HG03575 (cell line): Measurements from ENCODE around the gene CRYGS.
"Not testable (repeated sequence)": the region's sequence is repeated elsewhere in the genome, so short reads cannot be mapped to it uniquely, and the experiment has no call there.

Source experiments
- ATAC-seq: cut with Tn5 transposase; IDR thresholded peaks from one replicate; pipeline ENCODE4 v1.9.1; 2021; ENCODE audit not compliant: unreplicated experiment, insufficient number of reproducible peaks, low FRiP score; ENCODE audit errors: extremely low read depth

CRYGS gene

DNA sequence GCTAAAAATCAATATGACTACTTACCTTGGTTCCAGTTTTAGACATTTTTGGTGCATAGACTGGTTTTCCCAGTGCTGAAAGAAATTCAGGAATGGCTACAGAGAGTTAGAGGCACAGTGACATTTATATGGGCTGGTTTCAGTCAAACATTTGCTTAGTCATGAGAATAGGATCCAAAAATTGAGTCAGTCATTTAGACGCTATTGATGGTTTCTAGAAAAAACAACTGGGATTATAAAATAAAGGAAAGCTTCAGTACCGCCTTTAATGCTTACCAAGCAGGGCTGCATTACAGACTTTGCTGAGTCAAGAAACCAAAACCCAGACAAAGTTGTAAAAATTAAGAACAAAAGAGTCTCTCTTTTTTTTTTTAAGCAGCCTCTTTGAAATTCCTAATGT lies at the start of gene CRYGS:
Gene CRYGS, minus strand, starts transcription at position 100 of the 400 bp plus-strand sequence. Its CDS starts 54 bp downstream, at position 46.
- no peak for ATAC-seq

DNA sequence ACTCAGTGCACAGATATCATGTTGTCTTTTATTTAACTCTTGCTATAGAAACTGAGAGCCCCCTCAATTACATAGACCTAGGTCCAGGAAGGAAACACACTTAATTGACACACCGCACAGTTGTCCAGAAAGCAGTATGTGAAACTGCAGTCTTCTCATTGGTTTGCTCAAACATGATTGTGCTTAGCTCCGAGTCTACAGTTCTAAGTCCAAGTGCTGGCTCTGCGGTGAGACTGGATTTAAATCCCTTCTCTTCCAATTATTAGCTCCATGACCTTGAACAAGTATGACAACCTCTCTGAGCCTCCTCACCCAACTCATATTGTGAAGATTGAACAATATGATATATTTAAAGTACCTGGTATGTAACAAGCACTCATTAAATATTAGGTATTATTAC lies 49.7 kb upstream of the CRYGS start:
- ATAC-seq: no peak

DNA sequence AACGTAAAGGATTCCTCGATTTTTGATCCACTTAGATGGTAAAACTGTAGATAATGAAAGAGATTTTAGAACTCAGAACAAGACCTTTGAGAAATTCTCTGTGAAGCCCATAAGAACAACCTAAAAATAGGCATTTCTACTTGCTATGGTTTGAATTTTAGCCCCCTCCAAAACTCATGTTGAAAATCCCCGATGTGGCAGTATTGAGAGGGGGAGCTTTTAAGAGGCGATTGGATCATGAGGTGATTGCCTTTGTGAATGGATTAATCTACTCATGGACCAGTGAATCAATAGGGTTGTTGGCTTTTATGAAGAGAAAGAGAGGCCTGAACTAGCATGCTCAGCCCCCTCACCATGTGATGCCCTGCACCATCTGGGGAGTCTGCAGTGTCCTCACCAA lies 48.5 kb upstream of the CRYGS start:
- no peak for ATAC-seq

DNA sequence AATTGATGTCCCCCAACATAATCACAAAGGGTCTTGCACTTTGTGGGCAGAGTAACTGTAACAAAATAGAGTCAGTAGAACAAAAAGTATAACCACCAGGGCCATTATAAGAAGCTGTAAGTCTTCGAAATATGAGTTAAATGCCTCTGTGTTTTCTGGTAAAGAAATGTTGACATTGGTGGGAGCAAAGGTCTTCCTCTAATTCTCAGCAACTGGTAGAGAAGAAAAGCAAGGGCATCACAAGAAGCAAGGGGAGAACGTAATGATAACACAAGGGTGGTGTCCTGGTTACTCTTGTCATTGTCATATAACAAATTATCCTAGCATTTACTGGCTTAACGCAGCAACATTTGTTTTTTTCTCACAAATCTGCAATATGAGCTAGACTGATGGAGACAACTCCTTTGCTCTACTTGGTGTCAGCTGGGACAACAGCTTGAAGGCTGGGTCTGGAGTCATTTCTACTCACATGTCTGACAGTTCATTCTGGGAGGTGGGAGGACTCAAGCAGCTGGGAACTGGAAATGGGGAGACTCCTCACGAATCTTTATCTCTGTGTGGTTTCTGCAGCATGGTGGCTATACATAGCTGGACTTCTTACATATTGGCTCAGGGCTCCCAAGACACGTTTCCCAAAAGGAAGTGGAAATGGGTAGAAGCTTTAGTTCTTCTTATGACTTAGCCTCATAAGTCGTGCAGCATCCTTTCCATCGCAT lies 46.6 kb upstream of the CRYGS start:
- no peak for ATAC-seq

DNA sequence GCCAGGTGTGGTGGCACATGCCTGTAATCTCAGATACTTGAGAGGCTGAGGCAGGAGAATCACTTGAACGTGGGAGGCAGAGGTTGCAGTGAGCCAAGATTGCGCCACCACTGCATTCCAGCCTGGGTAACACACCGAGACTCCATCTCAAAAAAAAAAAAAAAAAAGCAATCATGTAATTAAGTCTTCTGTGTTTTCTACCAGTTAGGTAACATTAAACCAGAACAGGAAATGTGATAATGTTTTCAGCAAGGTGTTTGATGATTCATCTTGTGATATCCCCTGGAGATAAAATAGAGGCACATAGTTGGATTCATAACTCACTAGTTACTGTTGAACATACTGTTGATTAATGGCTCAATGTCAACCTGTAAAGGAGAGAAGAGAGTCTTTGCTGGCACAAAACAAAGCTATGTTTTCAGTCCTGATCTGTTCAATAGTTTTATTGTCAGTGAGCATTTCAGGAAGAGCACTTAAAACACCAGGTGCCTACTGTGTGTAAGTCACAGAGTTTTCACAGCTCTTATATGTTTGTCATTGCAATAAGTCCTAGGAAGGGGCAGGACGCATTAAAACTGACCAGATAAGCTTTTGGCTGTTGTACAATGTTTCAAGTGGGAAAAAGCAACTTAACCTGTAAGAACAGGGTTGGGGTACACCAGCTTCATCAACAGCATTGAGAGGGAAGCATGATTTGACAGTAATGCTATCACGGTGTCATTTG lies 45.8 kb upstream of the CRYGS start:
- ATAC-seq: no peak

DNA sequence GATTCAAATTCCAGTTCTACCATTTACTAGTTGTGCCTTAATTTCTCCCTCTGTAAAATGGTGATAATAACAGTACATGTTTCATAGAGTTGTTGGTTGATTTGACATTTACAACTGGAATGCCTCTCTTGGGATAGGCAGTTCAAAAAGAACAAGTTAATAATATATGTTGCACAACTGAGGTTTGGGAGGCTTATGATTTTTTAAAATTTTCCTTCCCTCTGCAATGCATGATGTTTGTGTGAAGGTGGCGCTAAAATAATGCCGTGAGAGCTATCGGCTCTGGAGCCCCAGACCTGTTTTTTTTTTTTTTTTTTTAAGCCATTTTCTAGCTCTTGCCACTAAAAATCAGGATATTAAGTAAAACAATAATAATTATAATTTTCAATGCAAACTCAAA lies 44.9 kb upstream of the CRYGS start:
- no peak for ATAC-seq

DNA sequence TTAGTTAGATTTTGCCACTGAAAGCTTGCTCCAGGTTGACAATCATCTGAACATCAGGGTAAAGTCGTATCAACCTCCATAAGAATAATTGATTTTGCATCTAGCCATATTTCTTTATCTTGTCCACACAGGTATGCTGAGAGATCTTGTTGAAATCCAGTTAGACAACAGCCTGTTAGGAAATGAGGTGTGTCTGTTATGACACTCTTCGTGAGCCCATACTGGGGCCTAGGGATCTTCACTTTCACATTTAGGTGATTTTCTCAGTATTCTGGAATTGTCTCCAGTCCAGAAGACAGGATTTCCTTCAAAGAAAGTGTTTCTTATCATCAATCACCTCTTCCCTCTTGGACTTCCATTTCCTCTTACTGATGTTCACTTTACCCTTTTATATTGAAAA lies 44.5 kb upstream of the CRYGS start:
- ATAC-seq: no peak

DNA sequence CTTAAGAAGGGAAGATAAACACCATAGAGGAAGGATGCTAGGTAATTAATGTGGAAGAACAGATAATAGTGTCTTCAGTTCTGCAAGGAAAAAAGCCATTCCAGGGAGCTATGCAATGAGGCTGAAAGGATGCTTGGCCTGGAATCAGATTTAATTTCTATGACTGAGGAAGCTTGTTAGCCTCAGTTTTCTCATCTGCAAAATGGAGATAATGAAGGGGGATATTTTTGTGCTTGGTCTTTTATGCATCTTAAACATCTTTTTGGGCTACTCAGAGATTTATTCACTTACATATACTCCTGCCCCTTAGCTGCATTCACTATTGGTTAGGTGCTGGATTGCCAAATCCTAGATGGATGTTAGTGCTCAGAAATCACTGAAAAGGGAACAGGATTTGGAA lies 43.0 kb upstream of the CRYGS start:
- no peak for ATAC-seq

DNA sequence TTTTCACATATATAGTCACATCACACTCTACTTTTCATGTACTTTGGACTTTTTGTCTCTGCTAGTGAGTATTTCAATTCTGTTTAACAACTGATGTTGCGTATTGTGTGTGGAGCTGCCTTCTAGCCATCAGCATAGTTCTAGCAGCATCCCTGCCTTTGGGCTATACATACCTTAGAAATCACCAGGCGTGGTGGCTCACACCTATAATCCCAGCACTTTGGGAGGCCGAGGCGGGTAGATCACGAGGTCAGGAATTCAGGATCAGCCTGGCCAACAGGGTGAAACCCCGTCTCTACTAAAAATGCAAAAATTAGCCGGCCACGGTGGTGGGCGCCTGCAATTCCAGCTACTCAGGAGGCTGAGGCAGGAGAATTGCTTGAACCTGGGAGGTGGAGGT lies 42.1 kb upstream of the CRYGS start:
- ATAC-seq: not testable (repeated sequence)

DNA sequence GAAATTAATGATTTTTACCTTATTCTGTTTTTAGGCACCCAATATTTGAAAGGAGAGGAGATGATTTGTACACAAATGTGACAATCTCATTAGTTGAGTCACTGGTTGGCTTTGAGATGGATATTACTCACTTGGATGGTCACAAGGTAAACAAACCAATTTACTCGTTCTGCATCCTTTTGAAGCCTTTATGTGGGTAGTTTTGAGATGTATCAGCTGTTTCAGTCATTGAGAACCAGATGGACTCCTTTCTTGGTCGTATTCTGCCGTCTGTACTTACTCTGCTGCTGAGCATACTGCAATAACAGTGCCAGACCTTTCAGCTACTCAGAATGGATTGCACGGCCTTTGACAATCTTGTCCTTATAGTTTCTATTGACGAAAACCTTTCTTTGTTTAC lies 39.7 kb upstream of the CRYGS start:
- ATAC-seq: no peak

DNA sequence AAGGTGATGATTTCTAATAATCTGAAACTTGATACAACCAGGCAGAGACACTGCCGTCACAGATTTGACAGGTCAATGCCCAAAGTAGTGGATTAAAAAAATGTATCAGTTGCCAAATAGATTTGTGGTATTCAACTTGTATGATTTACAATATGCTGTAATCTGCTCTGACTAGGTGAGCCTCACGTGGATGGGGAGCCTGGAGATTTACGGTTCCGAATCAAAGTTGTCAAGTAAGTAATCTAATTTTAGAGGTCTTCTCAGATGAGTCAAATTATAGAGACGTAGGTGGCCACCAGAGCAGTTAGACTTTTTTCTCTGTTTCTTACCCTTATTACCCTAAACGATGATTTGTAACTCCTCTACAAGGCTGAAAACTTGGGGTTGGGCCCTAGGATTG lies 38.4 kb upstream of the CRYGS start:
- no peak for ATAC-seq

DNA sequence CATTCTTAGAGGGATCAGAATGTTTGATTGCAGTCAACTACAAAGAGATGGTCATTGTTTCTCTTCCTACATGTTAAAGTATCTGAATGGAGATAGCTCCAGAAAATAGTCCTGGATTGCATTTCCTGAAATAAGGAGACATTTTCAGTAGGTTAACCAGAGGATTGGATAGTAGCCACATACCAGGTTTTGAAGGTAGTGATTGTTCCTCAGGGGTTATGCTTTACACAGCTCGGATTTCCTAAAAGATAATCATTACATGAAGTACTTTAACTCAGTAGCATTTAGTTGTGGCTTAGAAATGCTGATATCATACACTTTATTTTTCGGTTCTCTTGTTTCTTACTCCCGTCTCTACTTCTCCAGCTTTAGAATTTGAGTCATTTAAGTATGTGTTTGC lies 36.6 kb upstream of the CRYGS start:
- ATAC-seq: no peak

DNA sequence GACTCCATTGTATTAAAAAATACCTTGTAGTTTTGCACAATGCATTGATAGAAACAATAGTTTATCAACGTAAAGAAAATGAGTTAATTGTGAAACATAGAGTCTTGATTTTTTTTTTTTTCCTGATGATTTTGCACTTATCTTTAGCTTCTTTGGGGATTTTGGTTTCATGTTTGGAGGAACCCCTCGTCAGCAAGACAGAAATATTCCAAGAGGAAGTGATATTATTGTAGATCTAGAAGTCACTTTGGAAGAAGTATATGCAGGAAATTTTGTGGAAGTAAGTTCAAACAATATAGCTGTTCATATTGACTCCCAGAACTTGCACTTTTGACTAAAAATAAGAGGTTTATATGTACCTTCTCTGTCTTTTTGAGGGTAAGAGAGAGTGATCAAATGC lies 33.3 kb upstream of the CRYGS start:
- no peak for ATAC-seq

DNA sequence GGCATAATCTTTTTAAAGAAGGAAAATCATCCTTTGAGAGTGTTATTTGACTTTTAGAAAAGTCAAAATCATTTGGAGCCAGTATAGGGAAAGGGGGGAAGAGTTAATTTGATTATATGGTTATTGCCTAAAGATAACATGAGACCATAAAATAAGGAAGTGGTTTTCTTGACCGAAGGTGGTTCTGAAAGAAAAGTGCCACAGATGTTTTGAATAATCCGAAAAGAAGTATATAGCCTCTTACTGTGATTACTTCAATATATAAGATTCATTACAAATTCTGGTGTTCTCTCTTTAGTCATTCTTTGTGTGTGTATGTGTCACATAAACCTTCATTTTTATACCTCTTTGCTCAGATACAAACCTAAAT lies 27.4 kb upstream of the CRYGS start:
- no peak for ATAC-seq

DNA sequence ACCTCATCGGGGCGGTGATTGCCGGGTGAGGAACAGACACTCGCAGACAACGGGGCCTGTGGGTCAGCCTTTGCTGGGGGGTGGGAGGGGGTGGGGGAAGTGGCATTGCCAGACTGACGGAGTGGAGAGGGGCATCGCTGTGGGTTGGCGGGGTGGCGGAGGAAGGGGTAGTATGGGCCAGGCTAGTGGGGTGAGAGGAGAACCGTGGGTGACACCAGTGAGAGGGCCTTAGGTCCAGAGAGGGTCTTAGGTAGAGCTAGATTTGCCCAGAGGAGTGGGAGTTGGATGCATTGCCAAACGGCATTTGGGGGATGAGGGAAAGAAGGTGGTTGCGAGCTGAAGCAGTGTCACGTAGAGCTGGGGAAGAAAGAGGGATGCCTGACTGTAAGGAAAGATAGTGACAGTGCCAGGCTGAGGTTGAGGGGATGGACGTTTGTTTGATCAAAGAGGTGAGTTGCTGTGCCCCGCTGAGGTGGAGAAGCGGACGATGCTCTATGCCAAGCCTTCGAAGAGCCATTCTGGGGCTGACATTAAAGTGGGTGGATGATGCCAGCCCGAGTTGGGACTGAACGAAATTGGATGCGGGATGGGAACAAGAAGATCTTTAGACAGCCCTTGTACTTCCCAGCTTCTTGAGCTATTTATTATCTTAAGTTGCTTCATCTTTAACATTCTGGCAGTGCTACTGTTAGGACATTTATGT lies 26.9 kb upstream of the CRYGS start:
- ATAC-seq: no peak

DNA sequence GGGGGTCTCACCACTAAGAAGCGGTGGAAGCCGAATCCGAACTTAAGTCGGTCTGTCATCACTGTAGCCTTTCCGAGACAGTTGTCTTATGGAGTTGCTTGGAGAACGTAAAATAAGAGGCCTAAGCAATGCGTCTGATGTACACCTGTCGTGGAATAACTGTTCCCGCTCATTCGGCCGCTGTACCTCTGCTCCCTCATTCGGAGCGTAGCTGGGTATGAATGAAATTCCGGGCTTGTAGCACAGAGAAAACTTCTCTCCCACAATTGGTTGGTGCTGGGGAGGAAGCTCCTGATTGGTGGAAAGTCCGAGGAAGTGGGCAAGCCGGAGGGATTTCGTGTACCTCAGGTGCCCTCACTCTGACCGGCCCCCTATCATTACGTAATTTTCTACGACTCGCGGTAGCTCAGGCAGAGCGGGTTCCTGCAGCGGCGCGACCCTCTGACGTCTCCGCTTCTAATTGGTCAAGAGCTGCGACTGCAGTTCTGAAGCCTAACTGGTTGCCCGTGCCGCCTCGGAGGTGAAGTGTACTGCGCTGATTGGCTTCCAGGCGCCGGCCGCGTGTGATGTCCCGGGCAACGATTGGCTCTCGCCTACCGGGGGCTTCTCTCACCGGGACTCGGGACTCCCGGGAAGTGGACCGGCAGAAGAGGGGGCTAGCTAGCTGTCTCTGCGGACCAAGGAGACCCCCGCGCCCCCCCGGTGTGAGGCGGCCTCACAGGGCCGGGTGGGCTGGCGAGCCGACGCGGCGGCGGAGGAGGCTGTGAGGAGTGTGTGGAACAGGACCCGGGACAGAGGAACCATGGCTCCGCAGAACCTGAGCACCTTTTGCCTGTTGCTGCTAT lies 26.1 kb upstream of the CRYGS start, which contains the start of gene DNAJB11:
Gene DNAJB11, plus strand, starts transcription at position 625 of the 845 bp plus-strand sequence. Its CDS starts 178 bp downstream, at position 803.
- ATAC-seq: peak; percentile 75

DNA sequence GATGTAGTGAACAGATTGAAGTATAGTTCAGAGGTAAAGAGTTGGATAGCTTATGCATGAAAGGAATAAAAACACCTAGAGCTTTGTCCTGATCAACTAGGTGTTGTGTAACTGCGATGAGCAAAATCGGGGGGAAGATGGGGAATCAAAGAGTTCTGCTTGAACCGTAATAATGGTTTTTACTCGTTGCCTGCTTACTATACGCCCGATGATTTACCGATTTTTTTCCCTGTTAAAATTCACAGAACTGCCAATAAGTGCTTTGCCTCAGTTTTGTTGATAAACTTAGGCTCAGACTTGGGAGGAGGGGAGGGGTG lies 25.6 kb upstream of the CRYGS start:
- ATAC-seq: no peak

DNA sequence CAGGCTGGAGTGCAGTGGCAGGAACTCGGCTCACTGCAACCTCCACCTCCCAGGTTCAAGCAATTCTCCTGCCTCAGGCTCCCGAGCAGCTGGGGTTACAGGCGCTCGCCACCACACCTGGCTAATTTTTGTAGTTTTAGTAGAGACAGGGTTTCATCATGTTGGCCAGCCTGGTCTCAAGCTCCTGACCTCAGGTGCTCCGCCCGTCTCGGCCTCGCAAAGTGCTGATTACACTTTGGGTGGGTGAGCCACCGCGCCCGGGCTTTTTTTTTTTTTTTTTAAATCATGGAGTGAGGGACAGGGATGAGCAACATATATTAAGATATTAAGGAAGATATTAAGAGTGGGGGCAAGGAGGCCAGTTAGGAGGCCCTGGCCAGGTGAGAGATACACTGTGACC lies 25.2 kb upstream of the CRYGS start:
- ATAC-seq: not testable (repeated sequence)
